Bronchial epithelial cell (primary cell): ENCODE measurements around the gene ALAS2. TPM values are rescaled to one million over a fixed set of nuclear protein-coding genes. Genes with fewer than 3 reads are reported as not detected.

Source experiments
- DNase-seq: peaks from one replicate; pipeline ENCODE4 v3.0.0-alpha.2; 2010; ENCODE audit warnings: low read depth
- FAIRE-seq: peaks from 2 replicates; lab custom pipeline; 2011; peaks lifted over from hg19 to GRCh38; lab: Jason Lieb, UNC
- H3K27me3 ChIP-seq: 2 replicates; pipeline ENCODE4 v1.5.1; 2011; ENCODE audit warnings: low read length; ENCODE audit not compliant: control insufficient read depth, insufficient read depth
- H3K36me3 ChIP-seq: 2 replicates; pipeline ENCODE4 v1.5.1; 2011; ENCODE audit warnings: low read length; ENCODE audit not compliant: control insufficient read depth, insufficient read depth
- H3K4me3 ChIP-seq: 2 replicates; pipeline ENCODE4 v1.5.1; 2011; ENCODE audit warnings: mild to moderate bottlenecking, low read depth, low read length, control low read depth
- total RNA-seq: library from RNA; depleted of rRNA; stranded (reverse); fragments of >200 nt; gene quantifications from 2 replicates; pipeline ENCODE4 v1.2.1, GENCODE V29; 2014
- TF ChIP-seq, protein P1 (sequence below): IDR thresholded peaks from 2 replicates; pipeline ENCODE4 v1.5.1; 2011; ENCODE audit warnings: mild to moderate bottlenecking, moderate library complexity, low read length, control low read depth, inconsistent platforms; ENCODE audit not compliant: insufficient read depth, severe bottlenecking

Gene ALAS2
- total RNA-seq, 1 donor from 2014 or later: not detected

DNA sequence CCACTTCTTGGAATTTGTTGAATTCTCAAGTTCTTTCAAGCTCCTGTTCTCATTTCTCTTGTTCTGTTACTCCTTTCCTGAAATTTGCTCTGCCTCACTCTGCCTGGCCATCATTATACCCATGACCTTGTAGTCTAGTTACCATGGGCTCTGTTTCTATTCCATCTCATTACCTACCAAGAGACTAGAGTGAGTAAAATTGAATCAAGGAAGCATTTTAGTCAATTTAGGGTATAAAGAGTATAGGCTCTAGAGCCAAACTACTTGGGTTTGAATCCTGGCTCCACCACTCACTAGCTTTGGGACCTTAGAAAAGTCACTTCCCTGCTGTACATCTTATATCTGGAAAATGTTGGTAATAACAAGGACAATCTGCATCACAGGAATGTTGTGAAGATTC lies 2.2 kb downstream of the ALAS2 start:
- H3K27me3 ChIP-seq: no peaks in the 10 kb centered on the region
- TF ChIP-seq, protein P1, sequence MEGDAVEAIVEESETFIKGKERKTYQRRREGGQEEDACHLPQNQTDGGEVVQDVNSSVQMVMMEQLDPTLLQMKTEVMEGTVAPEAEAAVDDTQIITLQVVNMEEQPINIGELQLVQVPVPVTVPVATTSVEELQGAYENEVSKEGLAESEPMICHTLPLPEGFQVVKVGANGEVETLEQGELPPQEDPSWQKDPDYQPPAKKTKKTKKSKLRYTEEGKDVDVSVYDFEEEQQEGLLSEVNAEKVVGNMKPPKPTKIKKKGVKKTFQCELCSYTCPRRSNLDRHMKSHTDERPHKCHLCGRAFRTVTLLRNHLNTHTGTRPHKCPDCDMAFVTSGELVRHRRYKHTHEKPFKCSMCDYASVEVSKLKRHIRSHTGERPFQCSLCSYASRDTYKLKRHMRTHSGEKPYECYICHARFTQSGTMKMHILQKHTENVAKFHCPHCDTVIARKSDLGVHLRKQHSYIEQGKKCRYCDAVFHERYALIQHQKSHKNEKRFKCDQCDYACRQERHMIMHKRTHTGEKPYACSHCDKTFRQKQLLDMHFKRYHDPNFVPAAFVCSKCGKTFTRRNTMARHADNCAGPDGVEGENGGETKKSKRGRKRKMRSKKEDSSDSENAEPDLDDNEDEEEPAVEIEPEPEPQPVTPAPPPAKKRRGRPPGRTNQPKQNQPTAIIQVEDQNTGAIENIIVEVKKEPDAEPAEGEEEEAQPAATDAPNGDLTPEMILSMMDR: no peak
- no peaks in the 10 kb centered on the region for H3K36me3 ChIP-seq
- FAIRE-seq (no peak), DNase-seq (no peak)
- no peak overlapping the region for H3K4me3 ChIP-seq

DNA sequence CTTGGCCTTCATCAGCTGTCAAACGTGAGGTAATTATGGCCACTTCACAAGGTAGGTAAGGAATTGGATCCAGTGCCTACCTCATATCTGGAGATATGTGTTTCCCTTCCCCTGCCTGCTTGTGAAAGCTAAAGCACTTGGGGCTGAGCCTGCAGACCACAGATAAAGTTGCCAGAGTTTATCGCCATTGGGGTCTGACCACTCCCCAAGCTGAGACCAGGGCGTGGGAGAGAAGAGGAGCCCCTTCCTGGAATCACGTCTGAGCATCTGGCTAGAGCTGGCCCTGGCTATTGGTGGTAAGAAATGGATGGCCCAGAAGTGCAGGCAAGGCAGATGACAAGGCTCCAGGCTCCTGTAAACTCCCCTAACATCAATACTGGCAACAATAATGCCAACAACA lies 2.7 kb downstream of the ALAS2 start:
- no peaks in the 10 kb centered on the region for H3K36me3 ChIP-seq
- FAIRE-seq: no peak
- TF ChIP-seq, protein P1: no peak

DNA sequence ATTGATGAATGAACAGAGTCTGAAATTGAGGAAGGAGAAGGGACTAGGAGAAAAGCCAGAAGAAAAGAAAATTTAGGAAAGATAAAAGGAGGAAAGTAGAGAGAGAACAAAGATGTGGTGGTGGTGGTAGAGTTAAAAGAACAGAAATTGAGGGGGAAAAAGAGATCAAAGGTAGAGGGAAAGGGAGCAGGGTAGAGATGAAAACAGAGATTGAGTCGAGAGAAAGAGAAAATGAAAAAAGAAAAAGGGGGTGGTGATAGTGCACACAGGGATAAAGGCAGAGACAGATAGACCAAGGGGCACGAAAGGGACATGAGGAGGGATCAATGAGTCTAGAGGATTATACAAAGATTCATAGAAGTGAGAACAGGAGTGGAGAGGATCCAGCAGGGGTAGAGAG lies 3.9 kb downstream of the ALAS2 start:
- H3K36me3 ChIP-seq: no peaks in the 10 kb centered on the region
- H3K4me3 ChIP-seq: no peak overlapping the region
- H3K27me3 ChIP-seq: no peaks in the 10 kb centered on the region
- TF ChIP-seq, protein P1: no peak
- DNase-seq (no peak), FAIRE-seq (no peak)

More for the DNA sequence above, 2.7 kb downstream of the ALAS2 start:
- Histone ChIP-seq H3K27me3 (no peaks in the 10 kb centered on the region), H3K4me3 (no peak overlapping the region)
- DNase-seq: no peak

DNA sequence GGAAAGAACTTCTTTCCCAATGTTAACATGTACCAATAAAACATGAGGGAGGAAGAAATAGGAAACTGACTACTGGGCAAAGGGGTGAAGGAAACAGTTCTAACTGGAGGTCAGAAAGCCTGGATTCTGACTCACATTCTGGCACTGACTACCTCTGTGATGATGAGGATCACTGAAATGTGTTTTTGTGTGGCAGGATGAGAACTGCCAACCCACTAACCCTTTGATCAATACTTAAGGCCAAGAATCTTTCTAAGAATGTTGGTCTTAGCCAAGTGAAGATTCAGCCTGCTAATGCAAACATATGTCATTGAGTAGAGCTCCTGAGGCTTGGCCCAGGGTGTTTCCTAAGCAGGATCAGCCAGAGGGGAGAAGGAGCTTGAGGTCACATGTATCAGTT lies 4.6 kb downstream of the ALAS2 start:
- Histone ChIP-seq H3K36me3 (no peaks in the 10 kb centered on the region), H3K27me3 (no peaks in the 10 kb centered on the region), H3K4me3 (no peak overlapping the region)
- DNase-seq (no peak), FAIRE-seq (no peak)
- TF ChIP-seq, protein P1: no peak

DNA sequence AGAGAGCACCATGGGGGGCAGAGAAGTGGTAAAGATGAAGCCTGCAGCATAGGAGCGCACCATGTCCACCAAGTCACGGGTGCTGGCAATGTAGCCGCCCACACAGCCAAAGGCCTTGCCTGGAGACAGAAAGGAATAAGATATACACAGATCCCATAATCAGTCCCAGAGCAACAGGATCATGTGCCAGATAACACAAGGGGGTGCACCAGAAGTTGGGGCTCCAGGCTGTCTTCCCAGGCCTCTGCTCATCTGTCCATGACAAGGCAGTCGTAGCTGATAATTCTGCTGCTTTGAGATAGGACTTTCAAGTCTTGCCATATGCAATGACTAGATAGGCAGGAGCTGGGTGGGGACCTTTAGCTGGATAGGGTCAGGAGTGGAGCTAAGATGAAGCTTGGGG lies 15.9 kb downstream of the ALAS2 start:
- no peak for FAIRE-seq
- H3K27me3 ChIP-seq: no peaks in the 10 kb centered on the region

DNA sequence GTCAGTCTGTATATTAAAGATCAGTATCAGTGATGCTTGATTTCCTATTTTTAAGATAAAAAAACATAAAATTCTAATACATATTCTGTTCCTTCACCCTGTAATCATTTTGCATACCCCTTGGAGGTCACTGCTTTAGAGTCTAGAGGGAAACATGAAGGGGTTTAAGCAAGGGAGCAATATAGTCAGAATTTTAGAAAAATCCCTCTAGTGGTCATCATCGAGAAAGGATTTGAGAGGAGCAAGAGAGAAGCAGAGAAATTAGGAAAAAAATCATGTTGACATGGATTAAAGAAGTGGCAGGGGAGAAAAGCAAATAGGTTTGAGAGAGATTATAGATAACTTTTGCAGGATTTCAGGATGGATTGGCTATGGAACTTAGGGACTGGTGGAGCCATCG lies 19.5 kb downstream of the ALAS2 start:
- peaks cover 1% of the 10 kb centered on the region for H3K36me3 ChIP-seq
- DNase-seq (no peak), FAIRE-seq (no peak)

More for the DNA sequence above, 15.9 kb downstream of the ALAS2 start:
- Histone ChIP-seq H3K36me3 (no peaks in the 10 kb centered on the region), H3K4me3 (no peak overlapping the region)
- TF ChIP-seq, protein P1: no peak
- no peak for DNase-seq

More for the DNA sequence above, 19.5 kb downstream of the ALAS2 start:
- TF ChIP-seq, protein P1: peak; percentile 9
- Histone ChIP-seq H3K27me3 (no peaks in the 10 kb centered on the region), H3K4me3 (no peak overlapping the region)
